Ovary (tissue), 9 donors: ENCODE results near the gene CFAP61. TPM values are rescaled to one million over a fixed set of nuclear protein-coding genes. Genes with fewer than 3 reads are reported as not detected.

Experiments
- DNase-seq, 5 donors: peaks; one replicate each; pipeline ENCODE4 v3.0.0-alpha.2; 2019 to 2020
- H3K27ac ChIP-seq, 2 donors: fragments of 200-600 bp; one replicate each; pipeline versions ENCODE4 v1.5.1 to v1.8.0; 2019 to 2022
- H3K27me3 ChIP-seq: fragments of 200-600 bp; one replicate; pipeline ENCODE4 v1.8.0; 2022
- H3K36me3 ChIP-seq: fragments of 200-600 bp; sonication (generic); one replicate; pipeline ENCODE4 v1.5.1; 2019
- H3K4me1 ChIP-seq: one replicate; pipeline ENCODE4 v1.8.1; 2013; ENCODE audit warnings: mild to moderate bottlenecking, moderate library complexity; ENCODE audit not compliant: insufficient read depth
- H3K4me3 ChIP-seq: fragments of 200-600 bp; sonication (generic); one replicate; pipeline ENCODE4 v1.5.1; 2017
- H3K9me3 ChIP-seq, 2 donors: fragments of 200-600 bp in 1 of 2; sonication (generic) in 1 of 2; one replicate each; pipeline versions ENCODE4 v1.5.1 to v1.8.1; 2013 to 2019; ENCODE audit warnings: mild to moderate bottlenecking in 1 of 2, moderate library complexity in 1 of 2
- CTCF ChIP-seq, 3 donors: fragments of 450-650 bp in 2 of 3; fragments of 200-600 bp in 1 of 3; IDR thresholded peaks; one replicate each; pipeline versions ENCODE4 v1.5.1 to v1.8.0; 2016 to 2022; ENCODE audit warnings: antibody characterized with exemption in 3 of 3, mild to moderate bottlenecking in 1 of 3
- EP300 ChIP-seq: sonication (generic); formaldehyde crosslinking; IDR thresholded peaks from one replicate; pipeline ENCODE4 v1.6.1; 2017; ENCODE audit warnings: antibody characterized with exemption
- POLR2A ChIP-seq: fragments of 450-650 bp; IDR thresholded peaks from one replicate; pipeline ENCODE4 v1.6.1; 2017; ENCODE audit warnings: antibody characterized with exemption, mild to moderate bottlenecking, moderate library complexity
- WGBS, 3 donors: extraction: QIAGEN DNeasy Blood & Tissue Kit in 1 of 3; methylation state at CpG; one replicate each; pipeline versions ENCODE4 v1.1.5 to v1.1.7; 2013 to 2017; 5-methylcytosine and 5-hydroxymethylcytosine counted together
- intact Hi-C, 4 donors: fragments of 100-400 bp; cut with DNase I; formaldehyde crosslinking; loops; one replicate each; pipeline versions ENCODE4 v1.11.0 to v1.15.1; 2022 to 2023
- polyA plus RNA-seq, 2 donors: library from polyadenylated mRNA; stranded (reverse); fragments of 200-250 nt in 1 of 2; fragments of 350-450 nt in 1 of 2; fragmentation: Illumina TruSeq in 1 of 2; extraction: RNeasy Lipid Tissue Mini Kit (QIAGEN cat#74804) in 1 of 2; gene quantifications; one replicate each; pipeline ENCODE4 v1.2.3, GENCODE V29; 2013 to 2014
- total RNA-seq, 7 donors: library from RNA; depleted of rRNA in 2 of 7; stranded (reverse); fragments of >200 nt in 2 of 7; fragmentation: NEBNext Ultra II Directional in 3 of 7; extraction: Animal tissue kit (Norgen Biotek cat#: 25700) in 3 of 7; gene quantifications; one replicate each; pipeline versions ENCODE4 v1.1.0 to v1.2.4, GENCODE V29; 2016 to 2023
- donor health status: DM: no; HTN: no; CAD: no; lungs with moderate emphysema.
- donor health status: DM: no; HTN: no; CAD: no.
- donor health status: Bipolar disorder and iron deficiency.
- donor health status: DM: yes; HTN: yes; CAD: no.
- donor health status: DM: no; HTN: no; CAD: no.
- donor health status: DM: yes; HTN: yes; CAD: no.

The CFAP61 gene
- total and polyA plus RNA-seq, 9 donors = 0.12 to 13.1 (median 0.96) TPM; not detected in 1

- DNase-seq = no peak
- no peak overlapping the region for H3K27ac ChIP-seq
- 88 to 93% (median 93%) methylated on average over 4 of the region's 4 CpGs for WGBS, 3 donors
- no peaks in the 10 kb centered on the region for H3K4me1 ChIP-seq
- TF ChIP-seq EP300 (no peak), POLR2A (no peak)
- no peak overlapping the region for H3K4me3 ChIP-seq
- H3K9me3 ChIP-seq = no peaks in the 10 kb centered on the region
- no peaks in the 10 kb centered on the region for H3K27me3 ChIP-seq
- intact Hi-C loops = no loop called here
- H3K36me3 ChIP-seq = no peaks in the 10 kb centered on the region
These were observed 25.7 kb downstream of the CFAP61 start for GRCh38 chr20:20078041-20078440.

GRCh38 chr20:20079102-20079784, 26.9 kb downstream of the CFAP61 start:
- H3K4me1 ChIP-seq = no peaks in the 10 kb centered on the region
- DNase-seq = no peak
- TF ChIP-seq EP300 = no peak
- no peaks in the 10 kb centered on the region for H3K36me3 ChIP-seq
- no peaks in the 10 kb centered on the region for H3K27me3 ChIP-seq
- no peak overlapping the region for H3K4me3 ChIP-seq
- intact Hi-C loops = no loop called here
- WGBS, 3 donors = 44 to 51% (median 45%) methylated on average over 5 of the region's 5 CpGs
- no peak overlapping the region for H3K27ac ChIP-seq
- no peaks in the 10 kb centered on the region for H3K9me3 ChIP-seq

- intact Hi-C loops = loop anchor here in 2 of 4 donors (10.0 kb wide), 2 partner anchors 511 to 731 kb away; no protein-coding TSS in a partner anchor
- TF ChIP-seq EP300 (no peak), POLR2A (no peak), CTCF (IDR thresholded peaks at IDR 0.05) (peak in 1 of 3 donors; percentile 10)
- Histone ChIP-seq H3K4me3 (no peak overlapping the region), H3K4me1 (no peaks in the 10 kb centered on the region), H3K27me3 (no peaks in the 10 kb centered on the region), H3K27ac (no peak overlapping the region), H3K9me3 (no peaks in the 10 kb centered on the region), H3K36me3 (no peaks in the 10 kb centered on the region)
- no peak for DNase-seq
- WGBS, 3 donors = 1 to 2% (median 1%) methylated on average over 3 of the region's 3 CpGs
These were observed 31.5 kb downstream of the CFAP61 start for GRCh38 chr20:20083807-20084206.

GRCh38 chr20:20084296-20084752, 32.0 kb downstream of the CFAP61 start:
- H3K9me3 ChIP-seq = no peaks in the 10 kb centered on the region
- no peak for TF ChIP-seq POLR2A
- no peak for TF ChIP-seq EP300
- no peak for TF ChIP-seq CTCF (IDR thresholded peaks at IDR 0.05)
- no peak overlapping the region for H3K27ac ChIP-seq
- DNase-seq = no peak
- no peaks in the 10 kb centered on the region for H3K27me3 ChIP-seq
- intact Hi-C loops = loop anchor here in 2 of 4 donors (10.0 kb wide), 2 partner anchors 510 to 730 kb away; no protein-coding TSS in a partner anchor
- H3K4me3 ChIP-seq = no peak overlapping the region
- H3K4me1 ChIP-seq = no peaks in the 10 kb centered on the region
- WGBS, 3 donors = 71 to 79% (median 77%) methylated on average over 8 of the region's 8 CpGs
- no peaks in the 10 kb centered on the region for H3K36me3 ChIP-seq

GRCh38 chr20:20085071-20085470, 32.7 kb downstream of the CFAP61 start:
- DNase-seq = no peak
- no peaks in the 10 kb centered on the region for H3K4me1 ChIP-seq
- no peaks in the 10 kb centered on the region for H3K9me3 ChIP-seq
- TF ChIP-seq EP300 = no peak
- no peaks in the 10 kb centered on the region for H3K27me3 ChIP-seq
- intact Hi-C loops = loop anchor here in 2 of 4 donors (10.0 kb wide), 2 partner anchors 510 to 730 kb away; no protein-coding TSS in a partner anchor
- no peaks in the 10 kb centered on the region for H3K36me3 ChIP-seq
- H3K4me3 ChIP-seq = no peak overlapping the region
- no peak overlapping the region for H3K27ac ChIP-seq
- WGBS, 3 donors = 70 to 84% (median 80%) methylated on average over 9 of the region's 9 CpGs

GRCh38 chr20:20085812-20086211, 33.5 kb downstream of the CFAP61 start:
- intact Hi-C loops = loop anchor here in 2 of 4 donors (10.0 kb wide), 2 partner anchors 509 to 729 kb away; no protein-coding TSS in a partner anchor
- WGBS, 3 donors = 51 to 60% (median 51%) methylated on average over 2 of the region's 2 CpGs
- no peak for DNase-seq

More at GRCh38 chr20:20085812-20086211, 33.5 kb downstream of the CFAP61 start:
- TF ChIP-seq CTCF (IDR thresholded peaks at IDR 0.05) (no peak), EP300 (no peak), POLR2A (no peak)
- H3K4me3 ChIP-seq = no peak overlapping the region
- H3K36me3 ChIP-seq = no peaks in the 10 kb centered on the region
- H3K27ac ChIP-seq = no peak overlapping the region
- no peaks in the 10 kb centered on the region for H3K9me3 ChIP-seq
- no peaks in the 10 kb centered on the region for H3K4me1 ChIP-seq
- H3K27me3 ChIP-seq = no peaks in the 10 kb centered on the region
